Osteocyte (in vitro differentiated cells): ENCODE data around the gene VPS26B. TPM values are rescaled to one million over a fixed set of nuclear protein-coding genes. Genes with fewer than 3 reads are reported as not detected.

Source experiments
- DNase-seq: peaks from one replicate; pipeline ENCODE4 v3.0.0; 2021; ENCODE audit warnings: mixed read lengths; ENCODE audit not compliant: unreplicated experiment; ENCODE audit errors: extremely low spot score
- H3K27ac Mint-ChIP-seq: one replicate; pipeline ENCODE4 v1.8.0; 2021; ENCODE audit warnings: mild to moderate bottlenecking, mixed read lengths; ENCODE audit not compliant: unreplicated experiment
- H3K27me3 Mint-ChIP-seq: one replicate; pipeline ENCODE4 v1.8.0; 2021; ENCODE audit warnings: mixed read lengths; ENCODE audit not compliant: unreplicated experiment
- H3K36me3 Mint-ChIP-seq: one replicate; pipeline ENCODE4 v1.8.0; 2021; ENCODE audit warnings: mixed read lengths; ENCODE audit not compliant: unreplicated experiment
- H3K4me1 Mint-ChIP-seq: one replicate; pipeline ENCODE4 v1.8.0; 2021; ENCODE audit warnings: mixed read lengths; ENCODE audit not compliant: unreplicated experiment
- H3K4me3 Mint-ChIP-seq: one replicate; pipeline ENCODE4 v1.8.0; 2021; ENCODE audit warnings: mild to moderate bottlenecking, moderate library complexity, mixed read lengths; ENCODE audit not compliant: unreplicated experiment
- H3K9me3 Mint-ChIP-seq: one replicate; pipeline ENCODE4 v1.8.0; 2021; ENCODE audit warnings: mixed read lengths; ENCODE audit not compliant: unreplicated experiment
- total RNA-seq: library from RNA; stranded (reverse); gene quantifications from 2 replicates; pipeline ENCODE4 v1.2.1, GENCODE V29; 2021
- TF ChIP-seq, protein P1 (sequence below): fragments of 200-600 bp; sonication (generic); IDR thresholded peaks from 2 replicates; pipeline ENCODE4 v1.5.0; 2021; ENCODE audit warnings: antibody characterized with exemption, mild to moderate bottlenecking, moderate library complexity

Gene VPS26B
- total RNA-seq, 1 donor from 2014 or later: 54.3 TPM

DNA sequence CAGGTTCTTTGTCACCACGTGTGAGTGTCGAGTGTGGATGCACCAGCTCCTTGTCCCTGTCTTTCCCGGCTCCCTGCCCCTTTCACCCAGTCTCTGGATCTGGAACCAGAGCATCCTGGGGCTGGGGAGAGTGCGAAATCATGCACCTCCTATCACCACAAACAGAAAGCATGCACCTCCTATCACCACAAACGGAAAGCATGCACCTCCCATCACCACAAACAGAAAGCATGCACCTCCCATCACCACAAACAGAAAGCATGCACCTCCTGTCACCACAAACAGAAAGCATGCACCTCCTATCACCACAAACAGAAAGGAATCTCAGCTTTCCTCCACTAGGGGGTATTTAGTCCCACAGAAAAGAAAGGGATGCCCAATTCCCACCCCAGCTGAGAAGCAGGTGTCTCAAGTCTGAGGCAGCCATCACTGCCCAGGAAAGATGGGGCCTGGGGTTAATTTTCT is 45.8 kb downstream of the VPS26B start:
- Mint-ChIP-seq H3K27me3 (peaks cover 51% of the 10 kb centered on the region), H3K9me3 (no peaks in the 10 kb centered on the region), H3K4me1 (peaks cover 2% of the 10 kb centered on the region), H3K27ac (no peak overlapping the region), H3K4me3 (no peak overlapping the region), H3K36me3 (peaks cover 3% of the 10 kb centered on the region)
- DNase-seq: no peak
- TF ChIP-seq, protein P1, sequence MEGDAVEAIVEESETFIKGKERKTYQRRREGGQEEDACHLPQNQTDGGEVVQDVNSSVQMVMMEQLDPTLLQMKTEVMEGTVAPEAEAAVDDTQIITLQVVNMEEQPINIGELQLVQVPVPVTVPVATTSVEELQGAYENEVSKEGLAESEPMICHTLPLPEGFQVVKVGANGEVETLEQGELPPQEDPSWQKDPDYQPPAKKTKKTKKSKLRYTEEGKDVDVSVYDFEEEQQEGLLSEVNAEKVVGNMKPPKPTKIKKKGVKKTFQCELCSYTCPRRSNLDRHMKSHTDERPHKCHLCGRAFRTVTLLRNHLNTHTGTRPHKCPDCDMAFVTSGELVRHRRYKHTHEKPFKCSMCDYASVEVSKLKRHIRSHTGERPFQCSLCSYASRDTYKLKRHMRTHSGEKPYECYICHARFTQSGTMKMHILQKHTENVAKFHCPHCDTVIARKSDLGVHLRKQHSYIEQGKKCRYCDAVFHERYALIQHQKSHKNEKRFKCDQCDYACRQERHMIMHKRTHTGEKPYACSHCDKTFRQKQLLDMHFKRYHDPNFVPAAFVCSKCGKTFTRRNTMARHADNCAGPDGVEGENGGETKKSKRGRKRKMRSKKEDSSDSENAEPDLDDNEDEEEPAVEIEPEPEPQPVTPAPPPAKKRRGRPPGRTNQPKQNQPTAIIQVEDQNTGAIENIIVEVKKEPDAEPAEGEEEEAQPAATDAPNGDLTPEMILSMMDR: no peak

DNA sequence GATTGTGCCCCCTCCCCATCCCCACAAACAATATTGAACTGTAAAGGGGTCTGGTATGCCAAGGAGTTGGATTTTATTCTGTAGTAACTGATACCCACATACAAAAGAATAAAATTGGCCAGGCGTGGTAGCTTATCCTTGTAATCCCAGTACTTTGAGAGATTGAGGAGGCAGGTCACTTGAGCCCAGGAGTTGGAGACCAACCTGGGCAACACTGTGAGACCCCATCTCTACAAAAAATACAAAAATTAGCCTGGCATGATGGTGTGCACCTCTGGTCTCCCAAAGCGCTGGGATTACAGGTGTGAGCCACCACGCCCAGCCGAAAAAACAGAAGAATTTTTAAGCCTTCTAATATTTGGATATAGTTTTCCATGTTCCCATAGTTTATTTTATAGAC is 47.5 kb downstream of the VPS26B start:
- Mint-ChIP-seq H3K27me3 (peaks cover 61% of the 10 kb centered on the region), H3K4me3 (no peak overlapping the region), H3K36me3 (no peaks in the 10 kb centered on the region), H3K9me3 (no peaks in the 10 kb centered on the region), H3K4me1 (peaks cover 12% of the 10 kb centered on the region), H3K27ac (no peak overlapping the region)
- DNase-seq: no peak
- TF ChIP-seq, protein P1: no peak

DNA sequence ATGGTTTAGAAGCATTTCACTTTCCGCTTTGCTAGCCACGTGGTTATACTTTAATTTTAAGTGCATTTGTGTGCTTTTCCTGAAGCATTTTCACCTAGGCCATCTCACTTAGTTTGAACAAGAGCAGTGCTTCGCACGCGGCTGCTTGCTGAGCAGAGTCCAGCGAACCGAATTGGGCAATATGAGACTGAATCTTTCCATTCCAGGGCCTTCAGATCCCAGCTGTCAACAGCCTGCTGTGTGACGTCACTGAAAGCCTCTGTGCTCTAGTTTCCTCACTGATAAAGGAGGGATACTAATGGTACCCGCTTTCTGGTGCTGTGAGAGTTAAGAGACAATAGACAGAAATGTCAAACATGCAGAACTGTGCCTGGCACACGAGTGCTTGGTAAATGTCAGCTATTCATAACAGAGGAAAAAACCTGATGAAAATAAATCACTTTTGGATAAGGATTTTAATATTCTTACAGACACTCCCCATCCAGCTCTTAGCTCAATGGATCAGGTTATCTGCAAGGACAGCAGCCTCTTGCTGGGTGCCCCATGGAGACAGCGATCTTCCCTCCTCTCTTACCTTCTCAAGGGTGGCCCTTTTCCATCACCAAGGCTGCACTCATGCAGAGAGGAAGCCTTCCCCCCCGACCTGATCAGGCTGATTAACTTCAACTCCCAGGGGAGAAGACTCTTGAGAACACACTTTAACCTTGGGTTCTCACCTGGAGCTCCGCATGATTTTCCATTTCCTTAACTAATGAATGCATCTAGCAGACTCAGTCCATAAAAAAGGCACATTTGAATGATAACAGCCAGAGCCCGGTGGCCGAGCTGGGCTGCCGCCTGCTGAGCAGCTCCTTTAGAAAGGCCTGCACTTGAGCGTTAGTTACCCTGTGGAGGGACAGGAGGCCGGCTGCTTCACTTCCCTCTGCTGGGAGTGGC is 48.2 kb downstream of the VPS26B start:
- DNase-seq: peak; percentile 57

DNA sequence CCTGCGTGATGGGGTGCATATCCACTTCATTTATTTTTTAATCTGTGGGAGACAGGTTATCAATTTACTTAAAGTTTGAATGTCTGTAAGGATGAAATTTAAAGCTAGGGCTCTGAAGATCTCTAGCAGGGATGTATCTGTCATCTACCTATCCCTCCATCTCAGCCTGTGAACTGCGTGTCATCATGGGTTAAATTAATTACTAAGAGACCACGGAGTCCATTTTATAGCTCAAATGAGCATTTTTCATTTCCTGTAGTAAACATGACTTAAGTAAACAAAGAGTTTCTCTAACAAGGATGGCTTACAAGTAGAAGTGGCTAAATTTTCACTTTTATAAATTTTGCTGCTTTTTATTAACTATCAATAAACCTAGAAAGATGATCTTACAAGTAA is 48.8 kb downstream of the VPS26B start:
- Mint-ChIP-seq H3K9me3 (no peaks in the 10 kb centered on the region), H3K27ac (no peak overlapping the region), H3K4me3 (no peak overlapping the region), H3K36me3 (no peaks in the 10 kb centered on the region), H3K27me3 (peaks cover 73% of the 10 kb centered on the region), H3K4me1 (peaks cover 15% of the 10 kb centered on the region)
- TF ChIP-seq, protein P1: no peak
- no peak for DNase-seq

More for the DNA sequence above, 48.2 kb downstream of the VPS26B start:
- H3K9me3 Mint-ChIP-seq: no peaks in the 10 kb centered on the region
- H3K27me3 Mint-ChIP-seq: peaks cover 68% of the 10 kb centered on the region
- H3K27ac Mint-ChIP-seq: no peak overlapping the region
- TF ChIP-seq, protein P1: no peak
- H3K4me3 Mint-ChIP-seq: no peak overlapping the region
- no peaks in the 10 kb centered on the region for H3K36me3 Mint-ChIP-seq
- peaks cover 15% of the 10 kb centered on the region for H3K4me1 Mint-ChIP-seq

DNA sequence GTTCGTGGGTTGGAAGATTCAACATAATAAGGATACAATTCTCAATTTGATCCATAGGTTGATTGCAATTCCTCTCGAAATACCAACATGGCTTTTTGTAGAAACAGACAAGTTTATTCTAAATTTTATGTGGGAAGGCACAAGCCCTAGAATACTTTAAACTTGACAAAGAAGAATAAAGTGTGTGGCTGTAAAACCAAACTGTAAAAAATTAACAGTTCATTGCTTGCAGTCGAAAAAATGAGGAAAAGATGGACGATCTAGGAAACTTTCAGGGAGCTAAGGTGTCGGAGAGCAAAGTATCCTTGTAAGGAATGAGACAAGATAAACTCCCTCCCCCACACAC is 50.7 kb downstream of the VPS26B start:
- TF ChIP-seq, protein P1: no peak
- Mint-ChIP-seq H3K27ac (no peak overlapping the region), H3K4me1 (peaks cover 15% of the 10 kb centered on the region), H3K4me3 (peak overlapping the region; percentile 66), H3K27me3 (peaks cover 89% of the 10 kb centered on the region), H3K9me3 (no peaks in the 10 kb centered on the region), H3K36me3 (no peaks in the 10 kb centered on the region)
- no peak for DNase-seq
